ENCODE results near the gene WWC2.
"Not testable (repeated sequence)": the region's sequence is repeated elsewhere in the genome, so short reads cannot be mapped to it uniquely, and the experiment has no call there.

The WWC2 gene

GRCh38 chr4:183304067-183304466 lies 205.0 kb downstream of the WWC2 start:
- DNase-seq: no peak

GRCh38 chr4:183304538-183304937 lies 205.5 kb downstream of the WWC2 start:
- no peak for DNase-seq

GRCh38 chr4:183306811-183307210 lies 207.8 kb downstream of the WWC2 start:
- no peak for DNase-seq

GRCh38 chr4:183312841-183313240 lies 213.8 kb downstream of the WWC2 start:
- DNase-seq: no peak

GRCh38 chr4:183314336-183314735 lies 215.3 kb downstream of the WWC2 start:
- no peak for DNase-seq

GRCh38 chr4:183314806-183315205 lies 215.7 kb downstream of the WWC2 start:
- no peak for DNase-seq

- DNase-seq: no peak
These were observed 219.6 kb downstream of the WWC2 start for GRCh38 chr4:183318656-183319055.

GRCh38 chr4:183320211-183321059 lies 221.4 kb downstream of the WWC2 start, which contains the start of gene CLDN22:
TSS of gene CLDN22 (minus strand) at chr4:183320276. CDS start at chr4:183320218, 58 bp downstream.
- no peak for DNase-seq

- DNase-seq: no peak
These were observed 222.0 kb downstream of the WWC2 start for GRCh38 chr4:183321079-183321478.

GRCh38 chr4:183321516-183321915 lies 222.5 kb downstream of the WWC2 start:
- no peak for DNase-seq

- DNase-seq: no peak
These were observed 223.3 kb downstream of the WWC2 start, which contains the start of gene CLDN24 for GRCh38 chr4:183322326-183322725. TSS of gene CLDN24 (minus strand) at chr4:183322426. CDS start at chr4:183322426, 0 bp downstream.

- no peak for DNase-seq
These were observed 224.2 kb downstream of the WWC2 start for GRCh38 chr4:183323295-183323694.

GRCh38 chr4:183324056-183324455 lies 225.0 kb downstream of the WWC2 start:
- not testable (repeated sequence) for DNase-seq

GRCh38 chr4:183324619-183325018 lies 225.6 kb downstream of the WWC2 start:
- no peak for DNase-seq

GRCh38 chr4:183326387-183326786 lies 227.3 kb downstream of the WWC2 start:
- not testable (repeated sequence) for DNase-seq

GRCh38 chr4:183326853-183327252 lies 227.8 kb downstream of the WWC2 start:
- no peak for DNase-seq

- DNase-seq: no peak
These were observed 228.8 kb downstream of the WWC2 start for GRCh38 chr4:183327827-183328226.

GRCh38 chr4:183328832-183329231 lies 229.8 kb downstream of the WWC2 start:
- no peak for DNase-seq

- no peak for DNase-seq
These were observed 230.2 kb downstream of the WWC2 start for GRCh38 chr4:183329244-183329643.

- no peak for DNase-seq
These were observed 231.1 kb downstream of the WWC2 start for GRCh38 chr4:183329954-183330742.

- DNase-seq: no peak
These were observed 231.8 kb downstream of the WWC2 start for GRCh38 chr4:183330841-183331240.

- no peak for DNase-seq
These were observed 233.4 kb downstream of the WWC2 start for GRCh38 chr4:183332447-183332846.

- DNase-seq: no peak
These were observed 234.1 kb downstream of the WWC2 start for GRCh38 chr4:183333202-183333601.

GRCh38 chr4:183333983-183334382 lies 234.9 kb downstream of the WWC2 start:
- no peak for DNase-seq

All from effector CD4-positive, alpha-beta T cell (primary cell).